Karpas-422 (cell line): ENCODE measurements around the gene HIVEP3. TPM values are rescaled to one million over a fixed set of nuclear protein-coding genes. Genes with fewer than 3 reads are reported as not detected.

Experiments
- DNase-seq: peaks from one replicate; pipeline ENCODE4 v3.0.0-alpha.2; 2015
- H2AFZ ChIP-seq: fragments of 200-600 bp; sonication (generic); 2 replicates; pipeline ENCODE4 v1.6.1; 2014; ENCODE audit warnings: antibody characterized with exemption, low read length, mixed read lengths
- H3K27ac ChIP-seq: fragments of 200-600 bp; sonication (generic); 2 replicates; pipeline ENCODE4 v1.5.1; 2014; ENCODE audit warnings: mild to moderate bottlenecking, low read length, moderate library complexity
- H3K27me3 ChIP-seq: fragments of 200-600 bp; sonication (generic); 2 replicates; pipeline ENCODE4 v1.6.1; 2014; ENCODE audit warnings: low read length, mixed read lengths
- H3K36me3 ChIP-seq: fragments of 200-600 bp; sonication (generic); 2 replicates; pipeline ENCODE4 v1.6.1; 2014; ENCODE audit warnings: low read length, mixed read lengths; ENCODE audit not compliant: insufficient read depth
- H3K4me1 ChIP-seq: fragments of 200-600 bp; sonication (generic); 2 replicates; pipeline ENCODE4 v1.6.1; 2014; ENCODE audit warnings: mild to moderate bottlenecking, low read length, mixed read lengths
- H3K4me2 ChIP-seq: fragments of 200-600 bp; sonication (generic); 2 replicates; pipeline ENCODE4 v1.6.1; 2014; ENCODE audit warnings: low read length, low read depth, mild to moderate bottlenecking; ENCODE audit not compliant: poor library complexity, severe bottlenecking
- H3K4me3 ChIP-seq: fragments of 200-600 bp; sonication (generic); 2 replicates; pipeline ENCODE4 v1.5.1; 2014; ENCODE audit warnings: mild to moderate bottlenecking, antibody characterized with exemption, low read length, mixed read lengths
- H3K79me2 ChIP-seq: fragments of 200-600 bp; sonication (generic); 2 replicates; pipeline ENCODE4 v1.6.1; 2014; ENCODE audit warnings: mild to moderate bottlenecking, low read length, mixed read lengths
- H3K9ac ChIP-seq: fragments of 200-600 bp; sonication (generic); 2 replicates; pipeline ENCODE4 v1.6.0; 2014; ENCODE audit warnings: low read length
- H3K9me2 ChIP-seq: fragments of 200-600 bp; sonication (generic), shearing (Covaris generic); replicated peaks from 2 replicates; pipeline ENCODE4 v1.6.0; 2014; ENCODE audit warnings: mild to moderate bottlenecking, low read length, moderate library complexity; ENCODE audit not compliant: insufficient read depth
- H3K9me3 ChIP-seq: fragments of 300-700, 200-600 bp; sonication (generic); 2 replicates; pipeline ENCODE4 v1.6.1; 2014; ENCODE audit warnings: low read length, mixed read lengths
- H4K20me1 ChIP-seq: fragments of 200-600 bp; sonication (generic); 2 replicates; pipeline ENCODE4 v1.6.1; 2014; ENCODE audit warnings: mild to moderate bottlenecking, antibody characterized with exemption, low read length, low read depth; ENCODE audit not compliant: insufficient read depth
- total RNA-seq: library from RNA; depleted of rRNA; stranded (reverse); fragments of >200 nt; shearing (Covaris generic); gene quantifications from 2 replicates; pipeline ENCODE4 v1.2.3, GENCODE V29; 2014; ENCODE audit warnings: low replicate concordance

The HIVEP3 gene
- total RNA-seq, 1 experiment from 2014 or later, result 1.3 TPM

- no peaks in the 10 kb centered on the region for H3K9me2 ChIP-seq
- H3K27me3 ChIP-seq, result no peaks in the 10 kb centered on the region
- H3K9ac ChIP-seq, result no peak overlapping the region
- no peak overlapping the region for H3K27ac ChIP-seq
- H3K79me2 ChIP-seq, result no peaks in the 10 kb centered on the region
- no peak overlapping the region for H3K4me3 ChIP-seq
- no peak for DNase-seq
- peaks cover 20% of the 10 kb centered on the region for H3K4me1 ChIP-seq
- H3K4me2 ChIP-seq, result no peak overlapping the region
- H2AFZ ChIP-seq, result no peak overlapping the region
- no peaks in the 10 kb centered on the region for H3K36me3 ChIP-seq
- no peaks in the 10 kb centered on the region for H4K20me1 ChIP-seq
- H3K9me3 ChIP-seq, result no peaks in the 10 kb centered on the region
These were observed 205.0 kb downstream of the HIVEP3 start for GRCh38 chr1:41713557-41714327.

- H3K4me3 ChIP-seq, result no peak overlapping the region
- no peaks in the 10 kb centered on the region for H3K9me2 ChIP-seq
- no peak overlapping the region for H2AFZ ChIP-seq
- H3K4me2 ChIP-seq, result no peak overlapping the region
- H3K27me3 ChIP-seq, result no peaks in the 10 kb centered on the region
- H4K20me1 ChIP-seq, result no peaks in the 10 kb centered on the region
- no peaks in the 10 kb centered on the region for H3K79me2 ChIP-seq
- H3K36me3 ChIP-seq, result no peaks in the 10 kb centered on the region
- no peak for DNase-seq
- no peak overlapping the region for H3K27ac ChIP-seq
- H3K4me1 ChIP-seq, result peaks cover 23% of the 10 kb centered on the region
- no peak overlapping the region for H3K9ac ChIP-seq
- no peaks in the 10 kb centered on the region for H3K9me3 ChIP-seq
These were observed 205.6 kb downstream of the HIVEP3 start for GRCh38 chr1:41713141-41713540.

- H2AFZ ChIP-seq, result no peak overlapping the region
- no peaks in the 10 kb centered on the region for H3K9me3 ChIP-seq
- no peaks in the 10 kb centered on the region for H4K20me1 ChIP-seq
- no peak overlapping the region for H3K9ac ChIP-seq
- no peak for DNase-seq
- no peaks in the 10 kb centered on the region for H3K36me3 ChIP-seq
- no peaks in the 10 kb centered on the region for H3K9me2 ChIP-seq
- peaks cover 28% of the 10 kb centered on the region for H3K4me1 ChIP-seq
- no peaks in the 10 kb centered on the region for H3K79me2 ChIP-seq
- no peaks in the 10 kb centered on the region for H3K27me3 ChIP-seq
- no peak overlapping the region for H3K4me2 ChIP-seq
- no peak overlapping the region for H3K27ac ChIP-seq
- H3K4me3 ChIP-seq, result no peak overlapping the region
These were observed 206.0 kb downstream of the HIVEP3 start for GRCh38 chr1:41712695-41713094.

- Histone ChIP-seq H4K20me1 (no peaks in the 10 kb centered on the region), H3K79me2 (no peaks in the 10 kb centered on the region), H3K9me2 (no peaks in the 10 kb centered on the region), H2AFZ (no peak overlapping the region), H3K4me2 (no peak overlapping the region), H3K4me3 (no peak overlapping the region), H3K4me1 (peaks cover 30% of the 10 kb centered on the region), H3K9ac (no peak overlapping the region), H3K9me3 (no peaks in the 10 kb centered on the region), H3K36me3 (no peaks in the 10 kb centered on the region), H3K27me3 (no peaks in the 10 kb centered on the region), H3K27ac (no peak overlapping the region)
- no peak for DNase-seq
These were observed 206.6 kb downstream of the HIVEP3 start for GRCh38 chr1:41712081-41712480.

GRCh38 chr1:41711581-41711980 lies 207.1 kb downstream of the HIVEP3 start:
- Histone ChIP-seq H4K20me1 (no peaks in the 10 kb centered on the region), H3K27me3 (no peaks in the 10 kb centered on the region), H3K4me2 (no peak overlapping the region), H3K4me3 (no peak overlapping the region), H3K36me3 (no peaks in the 10 kb centered on the region), H2AFZ (no peak overlapping the region), H3K4me1 (peaks cover 32% of the 10 kb centered on the region), H3K9ac (no peak overlapping the region), H3K27ac (no peak overlapping the region), H3K79me2 (no peaks in the 10 kb centered on the region), H3K9me2 (no peaks in the 10 kb centered on the region), H3K9me3 (no peaks in the 10 kb centered on the region)
- no peak for DNase-seq

- Histone ChIP-seq H2AFZ (no peak overlapping the region), H3K4me2 (no peak overlapping the region), H3K4me3 (no peak overlapping the region), H3K9ac (no peak overlapping the region), H3K4me1 (peaks cover 26% of the 10 kb centered on the region), H3K36me3 (no peaks in the 10 kb centered on the region), H3K79me2 (no peaks in the 10 kb centered on the region), H3K27ac (no peak overlapping the region), H3K27me3 (no peaks in the 10 kb centered on the region), H4K20me1 (no peaks in the 10 kb centered on the region), H3K9me3 (no peaks in the 10 kb centered on the region), H3K9me2 (no peaks in the 10 kb centered on the region)
- no peak for DNase-seq
These were observed 207.7 kb downstream of the HIVEP3 start for GRCh38 chr1:41710980-41711379.

- Histone ChIP-seq H3K4me3 (no peak overlapping the region), H3K4me2 (no peak overlapping the region), H3K4me1 (peaks cover 22% of the 10 kb centered on the region), H3K27me3 (no peaks in the 10 kb centered on the region), H2AFZ (no peak overlapping the region), H3K79me2 (no peaks in the 10 kb centered on the region), H4K20me1 (no peaks in the 10 kb centered on the region), H3K36me3 (no peaks in the 10 kb centered on the region), H3K9me3 (no peaks in the 10 kb centered on the region), H3K27ac (no peak overlapping the region), H3K9ac (no peak overlapping the region), H3K9me2 (no peaks in the 10 kb centered on the region)
- no peak for DNase-seq
These were observed 208.8 kb downstream of the HIVEP3 start for GRCh38 chr1:41709873-41710272.

- Histone ChIP-seq H3K36me3 (no peaks in the 10 kb centered on the region), H3K79me2 (no peaks in the 10 kb centered on the region), H2AFZ (no peak overlapping the region), H3K4me2 (no peak overlapping the region), H4K20me1 (no peaks in the 10 kb centered on the region), H3K9me2 (no peaks in the 10 kb centered on the region), H3K27ac (no peak overlapping the region), H3K27me3 (no peaks in the 10 kb centered on the region), H3K4me3 (no peak overlapping the region), H3K9me3 (no peaks in the 10 kb centered on the region), H3K4me1 (peaks cover 16% of the 10 kb centered on the region), H3K9ac (no peak overlapping the region)
- DNase-seq, result no peak
These were observed 209.4 kb downstream of the HIVEP3 start for GRCh38 chr1:41709331-41709730.
